HG03139 (cell line): ENCODE measurements around the gene ASL.
"Not testable (repeated sequence)": the region's sequence is repeated elsewhere in the genome, so short reads cannot be mapped to it uniquely, and the experiment has no call there.

ENCODE experiments used
- ATAC-seq: cut with Tn5 transposase; IDR thresholded peaks from one replicate; pipeline ENCODE4 v1.9.1; 2021; ENCODE audit not compliant: unreplicated experiment

ASL gene

GRCh38 chr7:66075590-66076461, at the start of gene ASL:
ASL (plus strand) TSS chr7:66075819; CDS start chr7:66076082, 263 bp downstream.
- peak; percentile 97 for ATAC-seq

- not testable (repeated sequence) for ATAC-seq
These were observed 47.3 kb upstream of the ASL start for GRCh38 chr7:66028342-66028741.

GRCh38 chr7:66033471-66034385, 41.9 kb upstream of the ASL start:
- no peak for ATAC-seq

GRCh38 chr7:66034436-66035010, 41.1 kb upstream of the ASL start:
- not testable (repeated sequence) for ATAC-seq

GRCh38 chr7:66036382-66036781, 39.2 kb upstream of the ASL start:
- no peak for ATAC-seq

GRCh38 chr7:66036788-66037187, 38.8 kb upstream of the ASL start:
- ATAC-seq, result no peak

GRCh38 chr7:66039094-66039670, 36.4 kb upstream of the ASL start:
- no peak for ATAC-seq

GRCh38 chr7:66043681-66044497, 31.7 kb upstream of the ASL start:
- ATAC-seq, result no peak

GRCh38 chr7:66044498-66044854, 31.1 kb upstream of the ASL start:
- ATAC-seq, result not testable (repeated sequence)

GRCh38 chr7:66047426-66047825, 28.2 kb upstream of the ASL start:
- no peak for ATAC-seq

GRCh38 chr7:66049886-66050285, 25.7 kb upstream of the ASL start:
- not testable (repeated sequence) for ATAC-seq

GRCh38 chr7:66050337-66050957, 25.2 kb upstream of the ASL start:
- ATAC-seq, result no peak

GRCh38 chr7:66050990-66051448, 24.6 kb upstream of the ASL start:
- ATAC-seq, result no peak

GRCh38 chr7:66052447-66052846, 23.2 kb upstream of the ASL start:
- no peak for ATAC-seq

GRCh38 chr7:66054063-66054462, 21.6 kb upstream of the ASL start:
- no peak for ATAC-seq

GRCh38 chr7:66055321-66055956, 20.2 kb upstream of the ASL start:
- ATAC-seq, result peak; percentile 74

GRCh38 chr7:66060796-66061195, 14.8 kb upstream of the ASL start:
- no peak for ATAC-seq

- no peak for ATAC-seq
These were observed 5.9 kb upstream of the ASL start for GRCh38 chr7:66069732-66070131.

GRCh38 chr7:66070222-66070621, 5.4 kb upstream of the ASL start:
- ATAC-seq, result no peak
